IMR-90 (cell line): Measurements from ENCODE around the gene WBP2NL. TPM values are rescaled to one million over a fixed set of nuclear protein-coding genes. Genes with fewer than 3 reads are reported as not detected.

Experiments
- ATAC-seq: fragments of 200-7000 bp; cut with Tn5 transposase; 2 replicates; pipeline ENCODE4 v1.9.1; 2020; ENCODE audit warnings: low read depth, mild to moderate bottlenecking, moderate library complexity
- BruUV-seq: library from RNA; stranded (reverse); fragments of 400-500 nt; replicated peaks from 2 replicates; lab custom pipeline; 2021; lab: Mats Ljungman, UMichigan
- CTCF ChIA-PET: fragments of 300-600 bp; formaldehyde crosslinking; extraction: SDS; loops from one replicate; lab custom pipeline; 2021; ENCODE audit warnings: antibody characterized with exemption; lab: Yijun Ruan, JAX
- POLR2A ChIA-PET: fragments of 300-600 bp; sonication (Branson Sonifier 250); formaldehyde crosslinking; loops from one replicate; lab custom pipeline; 2022; ENCODE audit warnings: antibody characterized with exemption; ENCODE audit not compliant: unreplicated experiment; lab: Charles Lee
- DNase-seq: peaks from one replicate; pipeline ENCODE4 v3.0.0; 2013
- H2AFZ ChIP-seq: replicated peaks from 2 replicates; pipeline ENCODE3; 2013; ENCODE audit warnings: low read length, mild to moderate bottlenecking; ENCODE audit not compliant: poor library complexity
- H2AK5ac ChIP-seq: 2 replicates; pipeline ENCODE4 v1.6.1; 2013; ENCODE audit warnings: low read depth, low read length, inconsistent platforms
- H2AK9ac ChIP-seq: replicated peaks from 2 replicates; pipeline ENCODE3; 2013; ENCODE audit warnings: mild to moderate bottlenecking, low read depth, low read length, moderate library complexity; ENCODE audit not compliant: poor library complexity
- H2BK120ac ChIP-seq: 2 replicates; pipeline ENCODE4 v1.6.1; 2013; ENCODE audit warnings: low read depth, low read length, inconsistent platforms
- H2BK15ac ChIP-seq: 3 replicates; pipeline ENCODE4 v1.6.1; 2013; ENCODE audit warnings: low read depth, low read length, inconsistent platforms
- H2BK20ac ChIP-seq: 2 replicates; pipeline ENCODE4 v1.6.1; 2013; ENCODE audit warnings: low read depth, mild to moderate bottlenecking, inconsistent platforms, low read length, moderate library complexity
- H2BK5ac ChIP-seq: 2 replicates; pipeline ENCODE4 v1.6.1; 2013; ENCODE audit warnings: mild to moderate bottlenecking, low read depth, low read length, inconsistent platforms; ENCODE audit not compliant: poor library complexity, severe bottlenecking
- H3K14ac ChIP-seq: replicated peaks from 2 replicates; pipeline ENCODE4 v1.6.1; 2013; ENCODE audit warnings: low read depth, low read length, inconsistent platforms
- H3K18ac ChIP-seq: 2 replicates; pipeline ENCODE4 v1.6.1; 2013; ENCODE audit warnings: low read depth, low read length, control low read depth
- H3K23ac ChIP-seq: 2 replicates; pipeline ENCODE4 v1.6.1; 2013; ENCODE audit warnings: low read depth, low read length, inconsistent platforms
- H3K27ac ChIP-seq: 2 replicates; pipeline ENCODE4 v1.5.1; 2013; ENCODE audit warnings: mild to moderate bottlenecking, control low read depth, low read length; ENCODE audit not compliant: insufficient read depth
- H3K27me3 ChIP-seq: 2 replicates; pipeline ENCODE4 v1.6.1; 2013; ENCODE audit warnings: low read length; ENCODE audit not compliant: control insufficient read depth, insufficient read depth
- H3K36me3 ChIP-seq: 2 replicates; pipeline ENCODE4 v1.6.1; 2013; ENCODE audit warnings: low read length, mixed read lengths; ENCODE audit not compliant: control insufficient read depth, insufficient read depth
- H3K4ac ChIP-seq: 2 replicates; pipeline ENCODE4 v1.6.1; 2013; ENCODE audit warnings: low read depth, low read length, inconsistent platforms
- H3K4me1 ChIP-seq: 2 replicates; pipeline ENCODE4 v1.6.1; 2013; ENCODE audit warnings: low read length, mixed read lengths; ENCODE audit not compliant: control insufficient read depth, insufficient read depth
- H3K4me2 ChIP-seq: 2 replicates; pipeline ENCODE4 v1.6.1; 2013; ENCODE audit warnings: low read depth, mild to moderate bottlenecking, control low read depth, low read length, moderate library complexity
- H3K4me3 ChIP-seq: 2 replicates; pipeline ENCODE4 v1.5.1; 2013; ENCODE audit warnings: low read depth, mild to moderate bottlenecking, control low read depth, low read length, moderate library complexity; ENCODE audit not compliant: insufficient read depth
- H3K56ac ChIP-seq: 2 replicates; pipeline ENCODE4 v1.6.1; 2013; ENCODE audit warnings: low read length, inconsistent platforms; ENCODE audit not compliant: insufficient read depth; ENCODE audit errors: extremely low read depth
- H3K79me1 ChIP-seq, 2 experiments: 2 replicates each; pipeline ENCODE4 v1.6.1; 2013; ENCODE audit warnings: low read length in 2 of 2, inconsistent platforms in 1 of 2, low read depth in 1 of 2
- H3K9ac ChIP-seq: 2 replicates; pipeline ENCODE4 v1.6.1; 2013; ENCODE audit warnings: low read depth, low read length, control low read depth
- H3K9me1 ChIP-seq: 2 replicates; pipeline ENCODE4 v1.6.1; 2013; ENCODE audit warnings: low read length, inconsistent platforms; ENCODE audit not compliant: insufficient read depth
- H3K9me3 ChIP-seq: 2 replicates; pipeline ENCODE4 v1.6.1; 2013; ENCODE audit warnings: low read length; ENCODE audit not compliant: control insufficient read depth, insufficient read depth
- H4K20me1 ChIP-seq: 2 replicates; pipeline ENCODE4 v1.6.1; 2013; ENCODE audit warnings: low read length, inconsistent platforms; ENCODE audit not compliant: insufficient read depth
- H4K5ac ChIP-seq: 2 replicates; pipeline ENCODE4 v1.6.1; 2013; ENCODE audit warnings: mild to moderate bottlenecking, low read depth, low read length, control low read depth
- H4K8ac ChIP-seq, 2 experiments: 2 replicates each; pipeline ENCODE4 v1.6.1; 2013; ENCODE audit warnings: low read depth in 2 of 2, low read length in 2 of 2, control low read depth in 1 of 2, inconsistent platforms in 1 of 2
- H4K91ac ChIP-seq: 2 replicates; pipeline ENCODE4 v1.6.1; 2013; ENCODE audit warnings: low read depth, low read length, inconsistent platforms; ENCODE audit not compliant: insufficient read depth
- BHLHE40 ChIP-seq: fragments of 150-350 bp; IDR thresholded peaks from 2 replicates; pipeline ENCODE4 v1.6.1; 2016; ENCODE audit warnings: mild to moderate bottlenecking, low read depth, low read length
- CEBPB ChIP-seq: IDR thresholded peaks from 2 replicates; pipeline ENCODE4 v1.6.1; 2012; ENCODE audit warnings: low read depth, low read length, improper control_type of control experiment
- CHD1 ChIP-seq: IDR thresholded peaks from 2 replicates; pipeline ENCODE4 v1.6.1; 2012; ENCODE audit warnings: low read depth, low read length, improper control_type of control experiment
- CTCF ChIP-seq: conservative IDR thresholded peaks from 2 replicates; pipeline ENCODE4 v1.5.1; 2012; ENCODE audit warnings: mild to moderate bottlenecking, low read depth, low read length, improper control_type of control experiment
- ELK1 ChIP-seq: fragments of 150-350 bp; IDR thresholded peaks from 2 replicates; pipeline ENCODE4 v1.6.1; 2016; ENCODE audit warnings: low read depth, mild to moderate bottlenecking, low read length, moderate library complexity, borderline replicate concordance
- FOS ChIP-seq: fragments of 150-350 bp; IDR thresholded peaks from 2 replicates; pipeline ENCODE4 v1.6.1; 2016; ENCODE audit warnings: low read depth, low read length
- MAFK ChIP-seq: IDR thresholded peaks from 2 replicates; pipeline ENCODE4 v1.6.1; 2012; ENCODE audit warnings: low read depth, low read length, improper control_type of control experiment
- MAZ ChIP-seq: IDR thresholded peaks from 2 replicates; pipeline ENCODE4 v1.6.1; 2012; ENCODE audit warnings: low read depth, mild to moderate bottlenecking, low read length, improper control_type of control experiment, moderate library complexity, borderline replicate concordance
- MXI1 ChIP-seq: IDR thresholded peaks from 2 replicates; pipeline ENCODE4 v1.6.1; 2012; ENCODE audit warnings: low read depth, mild to moderate bottlenecking, low read length, moderate library complexity, borderline replicate concordance
- NFE2L2 ChIP-seq: fragments of 150-350 bp; IDR thresholded peaks from 2 replicates; pipeline ENCODE4 v1.6.1; 2016; ENCODE audit warnings: low read depth, mild to moderate bottlenecking, low read length
- POLR2A ChIP-seq: IDR thresholded peaks from 2 replicates; pipeline ENCODE4 v1.6.1; 2012; ENCODE audit warnings: mild to moderate bottlenecking, low read depth, low read length
- RAD21 ChIP-seq: IDR thresholded peaks from 2 replicates; pipeline ENCODE4 v1.6.1; 2012; ENCODE audit warnings: low read length, improper control_type of control experiment
- RCOR1 ChIP-seq: IDR thresholded peaks from 2 replicates; pipeline ENCODE4 v1.6.1; 2012; ENCODE audit warnings: mild to moderate bottlenecking, low read length, improper control_type of control experiment; ENCODE audit not compliant: insufficient replicate concordance
- RFX5 ChIP-seq: IDR thresholded peaks from 2 replicates; pipeline ENCODE4 v1.8.0; 2012; ENCODE audit warnings: low read depth, mild to moderate bottlenecking, low read length, moderate library complexity
- SMC3 ChIP-seq: fragments of 150-350 bp; IDR thresholded peaks from 2 replicates; pipeline ENCODE4 v1.6.1; 2016; ENCODE audit warnings: low read depth, mild to moderate bottlenecking, antibody characterized with exemption, low read length, moderate library complexity
- USF2 ChIP-seq: fragments of 150-350 bp; IDR thresholded peaks from 2 replicates; pipeline ENCODE4 v1.6.1; 2017; ENCODE audit warnings: mild to moderate bottlenecking, antibody characterized with exemption, low read length, low read depth
- WGBS, 2 experiments: methylation state at CpG; one replicate each; pipeline versions ENCODE4 v1.1.5 to v1.1.7; 2013; ENCODE audit warnings: missing lambda C conversion rate in 2 of 2; ENCODE audit not compliant: insufficient read length in 1 of 2; ENCODE audit errors: extremely low coverage in 2 of 2; 5-methylcytosine and 5-hydroxymethylcytosine counted together
- dilution Hi-C: fragments of 300-500 bp; cut with HindIII; formaldehyde crosslinking; loops from one replicate; pipeline ENCODE4 v1.14.3; 2018; ENCODE audit warnings: low sequenced_read_pairs; ENCODE audit not compliant: unreplicated experiment
- in situ Hi-C: fragments of 300-500 bp; cut with MboI; formaldehyde crosslinking; loops from 3 replicates; pipeline ENCODE4 v1.14.3; 2019; ENCODE audit warnings: low sequenced_read_pairs, inconsistent platforms, mixed read lengths
- intact Hi-C: fragments of 100-400 bp; cut with micrococcal nuclease; formaldehyde crosslinking; loops from 2 replicates; pipeline ENCODE4 v1.10.0; 2022
- polyA plus RNA-seq, 3 experiments: library from polyadenylated mRNA; depleted of rRNA; stranded (reverse); fragments of >200 nt; gene quantifications; 2 replicates each; pipeline ENCODE4 v1.2.3, GENCODE V29; 2012; ENCODE audit warnings: low replicate concordance in 1 of 3
- total RNA-seq: library from RNA; depleted of rRNA; stranded (reverse); fragments of >200 nt; gene quantifications from 2 replicates; pipeline ENCODE4 v1.2.3, GENCODE V29; 2012

WBP2NL gene
- total and polyA plus RNA-seq, 2 of the 4 experiments (the other 2 are of a cell fraction), result not detected

- H3K27ac ChIP-seq, result no peak overlapping the region
Observed at GRCh38 chr22:42076764-42077485, 78.3 kb downstream of the WBP2NL start.

More at GRCh38 chr22:42076764-42077485, 78.3 kb downstream of the WBP2NL start:
- H3K79me1 ChIP-seq, result peaks cover 26 to 49% of the 10 kb centered on the region in 2 experiments
- H2BK120ac ChIP-seq, result no peak overlapping the region
- no peaks in the 10 kb centered on the region for H4K20me1 ChIP-seq
- in situ Hi-C loops, result no loop called here
- no peak overlapping the region for H2BK5ac ChIP-seq
- intact Hi-C loops, result no loop called here
- H2AK9ac ChIP-seq, result no peak overlapping the region
- TF ChIP-seq MAZ (no peak), BHLHE40 (no peak), NFE2L2 (no peak), POLR2A (no peak), MXI1 (no peak), SMC3 (no peak), MAFK (no peak), RCOR1 (no peak), FOS (no peak), CTCF (no peak), RAD21 (no peak), RFX5 (no peak), ELK1 (no peak), USF2 (no peak), CHD1 (no peak), CEBPB (no peak)
- ChIA-PET POLR2A (no interaction called here), CTCF (no interaction called here)
- DNase-seq (no peak), ATAC-seq (no peak)
- no peak overlapping the region for H3K14ac ChIP-seq
- H4K8ac ChIP-seq, result no peak overlapping the region
- no peaks in the 10 kb centered on the region for H3K9me3 ChIP-seq
- dilution Hi-C loops, result no loop called here
- H3K9ac ChIP-seq, result no peak overlapping the region
- no peak overlapping the region for H4K5ac ChIP-seq
- no peak overlapping the region for H3K4me3 ChIP-seq
- no peak overlapping the region for H4K91ac ChIP-seq
- peaks cover 15% of the 10 kb centered on the region for H3K4me1 ChIP-seq
- no peak overlapping the region for H2BK15ac ChIP-seq
- H2BK20ac ChIP-seq, result no peak overlapping the region
- H3K23ac ChIP-seq, result no peak overlapping the region
- H3K9me1 ChIP-seq, result peaks cover 22% of the 10 kb centered on the region; the same call in 1 of the 2 replicates
- no peak overlapping the region for H3K4ac ChIP-seq
- BruUV-seq, result TSS peak; percentile 18
- H3K27me3 ChIP-seq, result no peaks in the 10 kb centered on the region
- peaks cover 11% of the 10 kb centered on the region for H3K36me3 ChIP-seq
- no peak overlapping the region for H3K18ac ChIP-seq
- H2AK5ac ChIP-seq, result no peak overlapping the region
- WGBS, 2 experiments, result 92% methylated on average over 12 of the region's 20 CpGs; no CpG with 5 or more reads in 1 of the 2 experiments
- no peak overlapping the region for H3K4me2 ChIP-seq
- no peak overlapping the region for H2AFZ ChIP-seq
- no peak overlapping the region for H3K56ac ChIP-seq
